NCI-H1417 (cell line): ENCODE measurements around the gene TRPC1.
A peak's percentile ranks its signal among the peaks of the same experiment; 100 is the strongest.
"Not testable (repeated sequence)": the region's sequence is repeated elsewhere in the genome, so short reads cannot be mapped to it uniquely, and the experiment has no call there.

Source experiments
- DNase-seq, 3 experiments: peaks; one replicate each; lab custom pipeline; 2025; lab: John Stamatoyannopoulos, UW

The TRPC1 gene

DNA sequence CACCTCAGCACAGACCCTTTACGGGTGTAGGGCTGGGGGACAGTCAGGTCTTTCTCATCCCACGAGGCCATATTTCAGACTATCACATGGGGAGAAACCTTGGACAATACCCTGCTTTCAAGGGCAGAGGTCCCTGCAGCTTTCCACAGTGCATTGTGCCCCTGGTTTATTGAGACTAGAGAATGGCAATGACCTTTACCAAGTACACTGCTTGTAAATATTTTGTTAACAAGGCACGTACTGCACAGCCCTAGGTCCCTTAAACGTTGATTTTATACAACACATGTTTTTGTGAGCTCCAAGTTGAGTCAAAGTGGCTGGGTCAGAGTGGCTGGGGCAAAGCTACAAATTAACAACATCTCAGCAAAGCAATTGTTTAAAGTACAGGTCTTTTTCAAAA is 28.8 kb downstream of the TRPC1 start:
- not testable (repeated sequence) for DNase-seq

- no peak for DNase-seq
Measured at GRCh38 chr3:142754494-142754893, 30.7 kb downstream of the TRPC1 start.

DNA sequence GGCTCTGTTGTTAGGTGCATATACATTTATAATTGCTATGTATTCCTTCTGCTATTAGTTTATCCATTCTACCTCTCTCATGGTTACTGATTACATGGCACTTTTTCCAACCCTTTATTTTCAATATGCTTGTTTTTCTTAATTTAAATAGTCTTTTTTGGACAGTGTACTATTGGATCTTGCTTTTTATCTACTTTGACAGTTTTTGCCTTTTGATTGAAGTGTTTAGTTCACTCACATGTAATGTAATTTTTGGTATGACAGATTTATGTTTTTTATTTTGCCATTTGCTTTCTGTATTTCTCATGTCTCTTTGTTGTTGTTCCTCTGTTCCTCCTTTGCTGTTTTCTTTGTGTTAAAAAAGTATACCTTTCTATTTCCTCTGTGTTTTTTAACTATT is 44.5 kb downstream of the TRPC1 start:
- DNase-seq: no peak

DNA sequence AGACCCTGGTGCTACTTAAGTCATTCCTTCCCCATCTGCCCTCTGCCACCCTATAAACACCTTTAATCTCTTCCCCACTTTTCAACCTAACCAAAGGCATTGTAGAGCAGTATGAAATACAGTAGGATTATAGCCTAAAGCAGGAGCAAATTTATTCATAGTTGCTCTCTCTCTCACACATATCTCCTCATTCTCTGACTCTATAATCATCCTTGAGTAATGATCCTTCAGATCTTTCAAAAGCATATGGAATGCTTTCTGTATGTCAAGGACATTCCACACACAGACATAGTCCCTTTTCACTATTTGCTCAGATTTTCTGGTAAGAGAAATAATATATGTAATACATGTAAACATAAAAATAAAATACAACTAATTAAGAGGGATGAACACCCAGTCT is 54.1 kb downstream of the TRPC1 start:
- DNase-seq: no peak

GRCh38 chr3:142778541-142778940 is 54.7 kb downstream of the TRPC1 start:
- DNase-seq: no peak

- no peak for DNase-seq
Measured at GRCh38 chr3:142779591-142779990, 55.8 kb downstream of the TRPC1 start.

DNA sequence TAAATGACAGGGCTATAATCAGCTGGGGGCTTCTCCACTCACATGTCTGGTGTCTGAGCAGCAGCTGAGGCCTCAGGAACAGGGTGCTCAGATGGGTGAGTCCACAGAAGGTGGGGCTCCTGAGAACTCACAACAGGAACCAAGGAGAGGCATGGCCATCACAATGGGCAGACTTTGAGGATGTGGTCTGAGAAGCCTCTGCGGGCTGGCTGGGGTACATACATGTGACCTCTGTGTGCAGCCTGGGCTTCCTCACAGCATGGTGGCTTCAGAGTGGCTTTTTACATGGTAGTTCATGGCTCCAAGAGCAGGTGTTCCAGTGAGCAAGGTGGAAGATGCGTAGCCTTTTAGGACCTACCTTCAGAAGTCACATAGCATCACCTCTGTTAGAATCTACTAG is 58.8 kb downstream of the TRPC1 start:
- no peak for DNase-seq

GRCh38 chr3:142784228-142784627 is 60.4 kb downstream of the TRPC1 start:
- DNase-seq: no peak

- no peak for DNase-seq
Measured at GRCh38 chr3:142785996-142786395, 62.2 kb downstream of the TRPC1 start.

DNA sequence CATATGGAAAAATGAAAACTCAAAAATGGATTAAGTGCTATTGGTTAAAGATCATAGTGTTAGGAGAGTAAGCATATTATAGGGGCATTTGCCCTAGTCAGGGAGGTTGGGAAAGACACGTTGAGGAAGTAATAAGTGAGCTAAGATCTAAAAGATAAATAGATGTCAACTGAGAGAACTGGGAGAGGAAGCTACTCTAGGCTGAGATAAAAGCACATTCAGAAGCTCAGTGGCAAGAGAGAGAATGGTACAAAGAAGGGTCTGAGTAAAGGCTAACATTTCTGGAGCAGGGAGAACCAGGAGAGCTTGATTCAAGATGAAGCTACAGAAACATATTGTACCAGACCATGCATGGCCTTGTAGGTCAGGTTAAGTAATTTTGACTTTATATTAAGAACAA is 63.9 kb downstream of the TRPC1 start:
- DNase-seq: no peak

GRCh38 chr3:142794508-142794907 is 70.7 kb downstream of the TRPC1 start:
- DNase-seq: no peak

DNA sequence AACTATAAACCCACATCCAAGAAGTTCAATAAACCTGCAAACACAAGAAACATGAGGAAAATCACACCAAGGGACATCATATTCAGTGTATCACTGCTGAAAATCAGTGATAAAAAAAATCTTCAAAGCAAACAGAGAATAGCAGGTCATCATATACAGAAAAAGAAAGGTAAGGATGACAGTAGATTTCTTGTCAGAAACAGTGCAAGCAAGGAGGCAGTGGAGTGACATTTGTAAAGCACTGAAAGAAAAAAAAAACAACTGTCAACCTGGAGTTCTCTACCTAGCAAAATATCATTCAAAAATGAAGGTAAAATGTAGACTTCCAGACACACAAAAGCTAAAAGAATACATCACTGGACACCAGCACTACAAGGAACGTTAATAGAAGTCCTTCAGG is 71.5 kb downstream of the TRPC1 start:
- no peak for DNase-seq

DNA sequence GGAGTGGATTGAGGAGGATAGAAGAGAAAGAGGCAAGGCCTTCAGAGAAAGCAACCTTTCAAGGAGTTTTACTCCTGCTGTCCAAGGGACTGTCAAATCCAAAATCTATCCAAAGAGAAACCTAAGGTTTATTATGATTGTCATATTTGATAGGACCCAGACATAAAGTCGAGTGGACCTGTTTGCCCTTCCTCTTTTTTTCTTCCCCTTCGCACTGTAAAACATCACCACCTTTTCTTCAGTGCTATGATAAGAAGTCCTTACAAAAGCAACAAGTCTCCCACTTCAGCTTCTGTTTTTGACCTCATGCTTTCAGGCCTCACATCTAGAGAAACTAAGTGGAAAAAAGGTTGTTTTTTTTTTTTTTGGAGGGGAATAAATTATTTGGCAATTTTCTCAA is 73.0 kb downstream of the TRPC1 start:
- DNase-seq: no peak

DNA sequence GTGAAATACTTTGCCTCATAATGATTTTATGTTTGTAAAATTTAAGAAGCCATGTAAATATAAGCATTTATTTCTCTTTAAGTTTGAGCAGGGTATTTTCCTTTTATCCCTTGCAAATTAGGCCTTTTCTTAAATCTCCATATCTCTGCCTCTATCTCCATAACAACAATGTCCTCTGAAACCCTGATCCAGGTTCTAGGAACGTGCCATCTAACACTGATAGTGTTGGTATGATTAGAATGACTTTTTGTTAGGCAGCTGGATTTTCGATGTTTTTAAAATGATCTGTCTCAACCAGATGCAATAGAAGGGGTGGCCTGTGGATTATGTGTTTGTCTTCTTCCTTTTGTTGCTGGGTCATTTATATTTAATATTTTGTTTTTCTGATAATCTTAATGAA is 77.9 kb downstream of the TRPC1 start:
- no peak for DNase-seq

- DNase-seq: peak in 1 of 3 experiments; percentile 8
Measured at GRCh38 chr3:142802891-142803290, 79.1 kb downstream of the TRPC1 start.

- DNase-seq: no peak
Measured at GRCh38 chr3:142808103-142808917, 84.5 kb downstream of the TRPC1 start.

- DNase-seq: no peak
Measured at GRCh38 chr3:142809259-142809658, 85.4 kb downstream of the TRPC1 start.

DNA sequence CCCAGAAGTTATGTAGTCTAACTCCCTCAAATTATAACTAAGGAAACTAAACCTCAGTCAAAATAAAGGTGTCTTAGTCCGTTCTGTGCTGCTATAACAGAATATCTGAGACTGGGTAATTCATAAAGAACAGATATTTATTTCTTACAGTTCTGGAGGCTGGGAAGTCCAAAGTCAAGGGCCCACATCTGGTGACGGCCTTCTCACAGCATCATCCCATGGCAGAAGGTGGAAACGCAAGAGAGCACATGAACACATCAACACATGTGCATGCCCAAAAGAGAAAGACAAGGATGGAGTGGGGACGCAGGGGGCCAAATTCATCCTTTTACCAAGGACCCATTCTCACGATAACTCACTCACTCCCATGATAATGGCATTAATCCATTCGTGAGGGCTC is 92.0 kb downstream of the TRPC1 start:
- DNase-seq: no peak

GRCh38 chr3:142817356-142817755 is 93.5 kb downstream of the TRPC1 start:
- no peak for DNase-seq

DNA sequence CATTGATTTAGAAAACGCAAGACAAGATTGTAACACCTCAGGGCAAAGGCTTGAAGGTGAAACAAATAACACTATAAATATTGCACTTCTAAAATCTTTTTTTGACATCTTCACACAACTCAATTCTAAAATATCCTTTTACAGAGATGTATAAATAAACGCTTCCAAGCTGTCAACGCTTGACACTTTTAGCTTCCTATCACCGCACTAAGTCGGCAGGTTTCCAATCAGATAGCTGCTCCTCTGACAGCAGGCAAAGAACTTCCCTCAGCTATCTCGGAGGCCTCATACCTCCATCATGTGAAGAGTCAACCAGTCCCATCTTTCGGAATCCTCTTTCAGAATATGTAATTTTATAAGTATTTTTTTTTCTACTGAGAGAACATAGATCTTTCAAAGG is 94.1 kb downstream of the TRPC1 start:
- DNase-seq: no peak

GRCh38 chr3:142818651-142819050 is 94.8 kb downstream of the TRPC1 start:
- no peak for DNase-seq

DNA sequence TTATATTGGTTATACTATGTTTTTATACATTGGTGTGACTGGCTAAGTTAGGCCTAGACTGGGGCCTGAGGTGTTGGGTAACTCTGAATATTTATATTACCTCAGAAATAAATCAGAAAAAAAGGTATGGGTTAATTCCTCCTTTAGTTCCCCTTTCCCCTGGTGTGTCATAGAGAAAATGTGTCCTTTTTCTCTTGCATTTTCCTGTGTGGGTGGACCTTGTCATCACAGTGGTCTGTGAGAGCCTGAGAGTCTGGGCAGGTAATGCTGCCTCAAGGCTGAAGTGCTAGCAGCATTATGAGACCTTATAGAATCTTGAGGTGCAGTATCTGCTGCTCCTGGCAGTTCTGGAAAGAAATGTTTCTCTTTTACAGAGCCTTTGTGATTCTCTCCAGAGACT is 95.3 kb downstream of the TRPC1 start:
- no peak for DNase-seq

GRCh38 chr3:142828703-142829305 is 105.0 kb downstream of the TRPC1 start:
- peak; percentile 68 to 87 (median 77) for DNase-seq

GRCh38 chr3:142837526-142837925 is 113.7 kb downstream of the TRPC1 start:
- DNase-seq: no peak
